Glutamatergic neuron (in vitro differentiated cells): Measurements from ENCODE around the gene SERPING1. TPM values are rescaled to one million over a fixed set of nuclear protein-coding genes. Genes with fewer than 3 reads are reported as not detected.

Source experiments
- DNase-seq: peaks from one replicate; pipeline ENCODE4 v3.0.0; 2022
- H3K27ac Mint-ChIP-seq: one replicate; pipeline ENCODE4 v1.8.0; 2020; ENCODE audit warnings: mild to moderate bottlenecking, mixed read lengths, inconsistent platforms; ENCODE audit not compliant: unreplicated experiment
- H3K27me3 Mint-ChIP-seq: one replicate; pipeline ENCODE4 v1.8.0; 2020; ENCODE audit warnings: mild to moderate bottlenecking, moderate library complexity, mixed read lengths, inconsistent platforms; ENCODE audit not compliant: unreplicated experiment
- H3K36me3 Mint-ChIP-seq: one replicate; pipeline ENCODE4 v1.8.0; 2020; ENCODE audit warnings: mild to moderate bottlenecking, mixed read lengths, inconsistent platforms; ENCODE audit not compliant: unreplicated experiment
- H3K4me1 Mint-ChIP-seq: one replicate; pipeline ENCODE4 v1.8.0; 2020; ENCODE audit warnings: mild to moderate bottlenecking, low read depth, mixed read lengths, inconsistent platforms; ENCODE audit not compliant: unreplicated experiment
- H3K4me3 Mint-ChIP-seq: one replicate; pipeline ENCODE4 v1.8.0; 2020; ENCODE audit warnings: mild to moderate bottlenecking, mixed read lengths, inconsistent platforms; ENCODE audit not compliant: unreplicated experiment
- H3K9me3 Mint-ChIP-seq: one replicate; pipeline ENCODE4 v1.8.0; 2020; ENCODE audit warnings: mild to moderate bottlenecking, moderate library complexity, mixed read lengths, inconsistent platforms; ENCODE audit not compliant: unreplicated experiment
- total RNA-seq: library from RNA; stranded (reverse); fragmentation: NEBNext Ultra II Directional; extraction: Animal tissue kit (Norgen Biotek cat#: 25700); gene quantifications from one replicate; pipeline ENCODE4 v1.2.1, GENCODE V29; 2021; ENCODE audit not compliant: unreplicated experiment
- TF ChIP-seq, protein P1 (sequence below): fragments of 200-600 bp; sonication (generic); IDR thresholded peaks from one replicate; pipeline ENCODE4 v1.5.0; 2021; ENCODE audit not compliant: partially characterized antibody, unreplicated experiment

SERPING1 gene
- total RNA-seq, 1 donor from 2014 or later: 46.1 TPM

DNA sequence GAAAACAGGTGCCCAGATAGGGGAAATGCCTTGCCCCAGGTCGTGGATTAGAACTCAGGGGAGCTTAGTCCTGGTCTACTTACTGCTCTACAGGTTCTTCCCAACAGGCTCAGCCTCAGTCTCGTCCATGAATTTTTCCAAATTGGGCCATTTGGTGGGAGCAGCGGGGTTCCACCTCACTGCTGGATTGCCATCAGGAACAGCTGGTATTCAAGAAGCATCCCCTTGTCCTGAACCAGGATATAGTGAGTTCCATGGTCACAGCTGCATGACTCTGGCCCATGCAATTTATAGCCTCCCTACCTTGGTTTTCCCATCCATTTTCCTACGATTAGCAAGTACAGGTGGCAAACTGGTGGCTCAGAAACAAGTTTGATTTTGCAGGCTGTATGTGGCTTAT, 23.4 kb upstream of the SERPING1 start:
- H3K27ac Mint-ChIP-seq: no peak overlapping the region
- peaks cover 3% of the 10 kb centered on the region for H3K9me3 Mint-ChIP-seq
- H3K27me3 Mint-ChIP-seq: no peaks in the 10 kb centered on the region
- TF ChIP-seq, protein P1, sequence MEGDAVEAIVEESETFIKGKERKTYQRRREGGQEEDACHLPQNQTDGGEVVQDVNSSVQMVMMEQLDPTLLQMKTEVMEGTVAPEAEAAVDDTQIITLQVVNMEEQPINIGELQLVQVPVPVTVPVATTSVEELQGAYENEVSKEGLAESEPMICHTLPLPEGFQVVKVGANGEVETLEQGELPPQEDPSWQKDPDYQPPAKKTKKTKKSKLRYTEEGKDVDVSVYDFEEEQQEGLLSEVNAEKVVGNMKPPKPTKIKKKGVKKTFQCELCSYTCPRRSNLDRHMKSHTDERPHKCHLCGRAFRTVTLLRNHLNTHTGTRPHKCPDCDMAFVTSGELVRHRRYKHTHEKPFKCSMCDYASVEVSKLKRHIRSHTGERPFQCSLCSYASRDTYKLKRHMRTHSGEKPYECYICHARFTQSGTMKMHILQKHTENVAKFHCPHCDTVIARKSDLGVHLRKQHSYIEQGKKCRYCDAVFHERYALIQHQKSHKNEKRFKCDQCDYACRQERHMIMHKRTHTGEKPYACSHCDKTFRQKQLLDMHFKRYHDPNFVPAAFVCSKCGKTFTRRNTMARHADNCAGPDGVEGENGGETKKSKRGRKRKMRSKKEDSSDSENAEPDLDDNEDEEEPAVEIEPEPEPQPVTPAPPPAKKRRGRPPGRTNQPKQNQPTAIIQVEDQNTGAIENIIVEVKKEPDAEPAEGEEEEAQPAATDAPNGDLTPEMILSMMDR: no peak
- no peak overlapping the region for H3K4me3 Mint-ChIP-seq
- DNase-seq: no peak
- peaks cover 5% of the 10 kb centered on the region for H3K4me1 Mint-ChIP-seq
- no peaks in the 10 kb centered on the region for H3K36me3 Mint-ChIP-seq

DNA sequence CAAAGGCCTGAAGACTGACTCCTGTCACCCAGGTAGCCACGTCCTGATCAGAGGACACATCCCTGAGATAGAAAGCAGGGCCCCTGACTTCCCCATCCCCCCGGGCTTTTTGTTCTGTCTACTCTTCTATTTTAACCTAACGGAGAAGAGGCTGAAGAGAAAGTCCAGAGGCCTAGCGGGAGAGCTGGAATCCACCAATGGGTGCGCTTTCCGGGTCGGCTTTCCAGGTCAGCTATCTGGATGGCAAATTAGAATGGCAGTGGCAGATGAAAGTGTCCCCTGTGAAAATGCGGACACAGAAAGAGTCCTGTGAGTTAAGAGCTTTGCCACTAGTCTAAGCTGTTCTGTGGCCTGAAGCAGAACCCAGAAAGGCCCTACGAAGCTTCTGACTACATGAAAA, 13.1 kb upstream of the SERPING1 start:
- TF ChIP-seq, protein P1: no peak
- Mint-ChIP-seq H3K4me3 (no peak overlapping the region), H3K9me3 (no peaks in the 10 kb centered on the region), H3K27ac (peak overlapping the region; percentile 14), H3K4me1 (peaks cover 13% of the 10 kb centered on the region), H3K36me3 (peaks cover 10% of the 10 kb centered on the region), H3K27me3 (no peaks in the 10 kb centered on the region)
- DNase-seq: no peak

DNA sequence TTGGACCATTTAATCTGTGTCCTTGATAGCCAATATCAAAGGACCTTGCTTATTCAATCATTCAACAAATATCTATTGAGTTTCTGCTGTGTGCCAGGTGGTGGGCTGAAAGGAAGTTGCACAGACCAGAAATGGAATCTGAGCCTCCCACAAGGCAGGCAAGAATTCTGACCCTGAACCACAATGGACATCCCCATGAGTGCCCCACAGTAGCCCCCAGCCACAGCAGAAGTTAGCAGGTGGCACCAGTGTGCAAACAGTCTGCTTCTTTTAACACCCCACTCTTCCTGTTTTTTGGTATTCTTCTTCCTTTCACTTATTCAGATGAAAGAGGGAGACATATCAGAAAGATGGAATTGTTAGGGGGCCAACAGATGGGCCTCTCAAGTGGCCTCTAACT, 12.2 kb upstream of the SERPING1 start:
- TF ChIP-seq, protein P1: no peak
- peaks cover 10% of the 10 kb centered on the region for H3K36me3 Mint-ChIP-seq
- no peak for DNase-seq
- no peaks in the 10 kb centered on the region for H3K9me3 Mint-ChIP-seq
- peaks cover 16% of the 10 kb centered on the region for H3K4me1 Mint-ChIP-seq
- no peak overlapping the region for H3K27ac Mint-ChIP-seq
- H3K4me3 Mint-ChIP-seq: no peak overlapping the region
- H3K27me3 Mint-ChIP-seq: no peaks in the 10 kb centered on the region

DNA sequence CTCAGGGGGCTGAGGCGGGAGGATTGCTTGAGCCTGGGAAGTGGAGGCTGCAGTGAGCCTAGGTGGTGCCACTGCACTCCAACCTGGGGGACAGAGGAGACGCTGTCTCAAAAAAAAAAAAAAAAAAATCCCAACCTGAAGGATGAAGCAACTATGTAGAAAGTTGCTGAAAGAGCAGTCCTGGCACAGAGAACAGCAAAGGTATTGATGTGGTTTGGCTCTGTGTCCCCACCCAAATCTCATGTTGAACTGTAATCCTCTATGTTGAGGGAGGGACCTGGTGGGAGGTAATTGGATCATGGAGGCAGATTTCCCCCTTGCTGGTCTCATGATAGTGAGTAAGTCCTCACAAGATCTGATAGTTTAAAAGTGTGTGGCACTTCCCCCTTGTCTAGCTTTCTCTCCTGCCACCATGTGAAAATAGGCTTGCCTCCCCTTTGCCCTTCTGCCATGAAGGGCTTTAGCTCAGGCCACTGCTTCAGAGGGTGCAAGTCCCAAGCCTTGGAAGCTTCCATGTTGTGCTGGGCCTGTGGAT, 10.7 kb upstream of the SERPING1 start:
- Mint-ChIP-seq H3K36me3 (peaks cover 10% of the 10 kb centered on the region), H3K27me3 (no peaks in the 10 kb centered on the region), H3K9me3 (no peaks in the 10 kb centered on the region), H3K4me1 (peaks cover 16% of the 10 kb centered on the region), H3K4me3 (no peak overlapping the region), H3K27ac (no peak overlapping the region)
- TF ChIP-seq, protein P1: no peak
- DNase-seq: no peak

DNA sequence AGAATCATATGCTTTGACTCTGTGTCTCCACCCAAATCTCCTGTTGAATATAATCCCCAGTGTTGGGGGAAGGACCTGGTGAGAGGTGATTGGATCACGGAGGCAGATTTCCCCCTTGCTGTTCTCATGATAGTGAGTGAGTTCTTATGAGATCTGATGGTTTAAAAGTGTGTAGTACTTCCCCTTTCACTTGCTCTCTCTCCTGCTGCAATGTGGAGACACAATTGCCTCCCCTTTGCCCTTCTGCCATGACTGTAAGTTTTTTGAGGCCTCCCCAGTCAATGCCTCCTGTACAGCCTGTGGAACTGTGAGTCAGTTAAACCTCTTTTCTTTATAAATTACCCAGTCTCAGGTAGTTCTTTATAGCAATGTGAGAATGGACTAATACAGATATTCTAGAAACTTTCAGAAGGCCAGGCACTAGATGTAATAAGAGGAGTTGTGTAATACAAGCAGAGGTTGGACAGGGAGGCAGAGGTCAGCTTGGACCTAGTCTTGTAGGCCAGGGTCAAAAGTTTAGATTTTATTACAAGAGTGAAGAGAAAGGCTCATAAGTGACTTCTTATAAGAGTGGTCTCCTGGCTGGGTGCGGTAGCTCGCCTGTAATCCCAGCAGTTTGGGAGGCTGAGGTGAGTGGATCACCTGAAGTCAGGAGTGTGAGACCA, 9.3 kb upstream of the SERPING1 start:
- Mint-ChIP-seq H3K27ac (no peak overlapping the region), H3K4me1 (peaks cover 20% of the 10 kb centered on the region), H3K4me3 (no peak overlapping the region), H3K9me3 (no peaks in the 10 kb centered on the region), H3K36me3 (peaks cover 10% of the 10 kb centered on the region), H3K27me3 (peaks cover 2% of the 10 kb centered on the region)
- DNase-seq: no peak
- TF ChIP-seq, protein P1: no peak
